ENCODE measurements around the gene DOCK2. TPM values are rescaled to one million over a fixed set of nuclear protein-coding genes. Genes with fewer than 3 reads are reported as not detected.

DOCK2 gene
- total RNA-seq, 4 donors from 2014 or later = 3.1 to 3.9 (median 3.3) TPM

DNA sequence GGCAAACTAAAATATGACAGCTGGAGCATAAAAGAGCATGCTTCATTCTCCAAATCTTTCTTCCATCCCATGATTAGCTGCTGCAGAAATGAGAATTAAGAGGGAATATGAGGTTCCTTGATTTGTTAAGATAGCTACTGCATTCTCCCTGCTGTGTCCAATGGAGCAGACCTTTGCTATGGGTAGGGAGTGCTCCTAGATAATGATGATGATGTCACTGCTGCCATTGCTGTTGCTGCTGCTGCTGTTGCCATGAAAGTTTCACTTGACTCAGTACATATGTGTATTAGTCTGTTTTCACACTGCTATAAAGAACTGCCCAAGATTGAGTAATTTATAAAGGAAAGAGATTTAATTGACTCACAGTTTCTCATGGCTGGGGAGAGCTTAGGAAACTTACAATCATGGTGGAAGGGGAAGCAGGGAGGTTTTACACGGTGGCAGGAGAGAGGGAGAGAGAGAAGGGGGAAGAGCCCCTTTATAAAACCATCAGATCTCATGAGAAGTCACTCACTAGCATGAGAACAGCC, 214.3 kb downstream of the DOCK2 start:
- WGBS, 2 donors = 82 to 91% methylated on average over 1 of the region's 1 CpG
- TF ChIP-seq, protein P1, sequence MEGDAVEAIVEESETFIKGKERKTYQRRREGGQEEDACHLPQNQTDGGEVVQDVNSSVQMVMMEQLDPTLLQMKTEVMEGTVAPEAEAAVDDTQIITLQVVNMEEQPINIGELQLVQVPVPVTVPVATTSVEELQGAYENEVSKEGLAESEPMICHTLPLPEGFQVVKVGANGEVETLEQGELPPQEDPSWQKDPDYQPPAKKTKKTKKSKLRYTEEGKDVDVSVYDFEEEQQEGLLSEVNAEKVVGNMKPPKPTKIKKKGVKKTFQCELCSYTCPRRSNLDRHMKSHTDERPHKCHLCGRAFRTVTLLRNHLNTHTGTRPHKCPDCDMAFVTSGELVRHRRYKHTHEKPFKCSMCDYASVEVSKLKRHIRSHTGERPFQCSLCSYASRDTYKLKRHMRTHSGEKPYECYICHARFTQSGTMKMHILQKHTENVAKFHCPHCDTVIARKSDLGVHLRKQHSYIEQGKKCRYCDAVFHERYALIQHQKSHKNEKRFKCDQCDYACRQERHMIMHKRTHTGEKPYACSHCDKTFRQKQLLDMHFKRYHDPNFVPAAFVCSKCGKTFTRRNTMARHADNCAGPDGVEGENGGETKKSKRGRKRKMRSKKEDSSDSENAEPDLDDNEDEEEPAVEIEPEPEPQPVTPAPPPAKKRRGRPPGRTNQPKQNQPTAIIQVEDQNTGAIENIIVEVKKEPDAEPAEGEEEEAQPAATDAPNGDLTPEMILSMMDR (IDR thresholded peaks at IDR 0.05) = no peak
- TF ChIP-seq POLR2A (IDR thresholded peaks at IDR 0.05) = no peak
- no peak for DNase-seq (ENCODE audit: low spot score in 2 of 2)
- intact Hi-C loops (cut with DNase I; ENCODE audit: low total_unique reads) = no loop called here
- no peak overlapping the region for H3K4me3 ChIP-seq (ENCODE audit: low read depth, poor library complexity, severe bottlenecking)

- 77 to 78% methylated on average over 2 of the region's 2 CpGs for WGBS, 2 donors
- TF ChIP-seq, protein P1 (IDR thresholded peaks at IDR 0.05) = no peak
- no peak for TF ChIP-seq POLR2A (IDR thresholded peaks at IDR 0.05)
- DNase-seq (ENCODE audit: low spot score in 2 of 2) = no peak
- intact Hi-C loops (cut with DNase I; ENCODE audit: low total_unique reads) = no loop called here
- H3K4me3 ChIP-seq (ENCODE audit: low read depth, poor library complexity, severe bottlenecking) = no peak overlapping the region
Measured at GRCh38 chr5:169856571-169856970, 219.5 kb downstream of the DOCK2 start.

GRCh38 chr5:169860585-169860984, 223.5 kb downstream of the DOCK2 start:
- TF ChIP-seq POLR2A (IDR thresholded peaks at IDR 0.05) = no peak
- TF ChIP-seq, protein P1 (IDR thresholded peaks at IDR 0.05) = no peak
- DNase-seq (ENCODE audit: low spot score in 2 of 2) = no peak

DNA sequence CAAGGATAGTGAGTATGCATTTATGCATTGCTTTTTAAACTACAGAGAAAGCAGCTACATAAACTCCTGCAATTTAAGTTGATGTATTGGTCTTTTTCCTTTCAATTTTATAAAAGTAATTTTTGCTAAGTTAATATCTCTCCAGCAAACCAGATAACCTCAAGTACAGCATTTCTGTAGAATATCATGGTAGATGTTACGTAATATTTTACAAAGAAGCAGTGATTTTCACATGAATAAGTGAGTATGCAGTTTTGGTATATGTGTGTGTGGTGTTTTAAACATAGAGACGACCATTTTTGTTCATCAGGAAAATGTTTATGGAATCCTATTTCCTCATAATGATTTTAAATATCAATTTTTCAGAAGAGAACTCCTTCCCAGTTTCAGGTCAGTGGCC, 224.4 kb downstream of the DOCK2 start:
- TF ChIP-seq, protein P1 (IDR thresholded peaks at IDR 0.05) = no peak
- no peak for TF ChIP-seq POLR2A (IDR thresholded peaks at IDR 0.05)

More at GRCh38 chr5:169860585-169860984, 223.5 kb downstream of the DOCK2 start:
- intact Hi-C loops (cut with DNase I; ENCODE audit: low total_unique reads) = no loop called here
- no peak overlapping the region for H3K4me3 ChIP-seq (ENCODE audit: low read depth, poor library complexity, severe bottlenecking)
- WGBS, 2 donors = 58 to 63% methylated on average over 3 of the region's 3 CpGs

GRCh38 chr5:169861934-169862333, 224.9 kb downstream of the DOCK2 start:
- DNase-seq (ENCODE audit: low spot score in 2 of 2) = no peak
- TF ChIP-seq, protein P1 (IDR thresholded peaks at IDR 0.05) = no peak
- no peak for TF ChIP-seq POLR2A (IDR thresholded peaks at IDR 0.05)
- H3K4me3 ChIP-seq (ENCODE audit: low read depth, poor library complexity, severe bottlenecking) = no peak overlapping the region
- intact Hi-C loops (cut with DNase I; ENCODE audit: low total_unique reads) = no loop called here
- 85 to 87% methylated on average over 2 of the region's 2 CpGs for WGBS, 2 donors

More for the DNA sequence above, 224.4 kb downstream of the DOCK2 start:
- H3K4me3 ChIP-seq (ENCODE audit: low read depth, poor library complexity, severe bottlenecking) = no peak overlapping the region
- no peak for DNase-seq (ENCODE audit: low spot score in 2 of 2)
- 82 to 86% methylated on average over 2 of the region's 2 CpGs for WGBS, 2 donors
- intact Hi-C loops (cut with DNase I; ENCODE audit: low total_unique reads) = no loop called here

GRCh38 chr5:169862391-169862811, 225.3 kb downstream of the DOCK2 start:
- WGBS, 2 donors = 62 to 69% methylated on average over 4 of the region's 4 CpGs
- H3K4me3 ChIP-seq (ENCODE audit: low read depth, poor library complexity, severe bottlenecking) = no peak overlapping the region
- intact Hi-C loops (cut with DNase I; ENCODE audit: low total_unique reads) = no loop called here
- no peak for TF ChIP-seq POLR2A (IDR thresholded peaks at IDR 0.05)
- TF ChIP-seq, protein P1 (IDR thresholded peaks at IDR 0.05) = no peak
- no peak for DNase-seq (ENCODE audit: low spot score in 2 of 2)

Measured in lower leg skin (tissue), 4 donors.